ENCODE measurements around the gene PLXND1.

PLXND1 gene

DNA sequence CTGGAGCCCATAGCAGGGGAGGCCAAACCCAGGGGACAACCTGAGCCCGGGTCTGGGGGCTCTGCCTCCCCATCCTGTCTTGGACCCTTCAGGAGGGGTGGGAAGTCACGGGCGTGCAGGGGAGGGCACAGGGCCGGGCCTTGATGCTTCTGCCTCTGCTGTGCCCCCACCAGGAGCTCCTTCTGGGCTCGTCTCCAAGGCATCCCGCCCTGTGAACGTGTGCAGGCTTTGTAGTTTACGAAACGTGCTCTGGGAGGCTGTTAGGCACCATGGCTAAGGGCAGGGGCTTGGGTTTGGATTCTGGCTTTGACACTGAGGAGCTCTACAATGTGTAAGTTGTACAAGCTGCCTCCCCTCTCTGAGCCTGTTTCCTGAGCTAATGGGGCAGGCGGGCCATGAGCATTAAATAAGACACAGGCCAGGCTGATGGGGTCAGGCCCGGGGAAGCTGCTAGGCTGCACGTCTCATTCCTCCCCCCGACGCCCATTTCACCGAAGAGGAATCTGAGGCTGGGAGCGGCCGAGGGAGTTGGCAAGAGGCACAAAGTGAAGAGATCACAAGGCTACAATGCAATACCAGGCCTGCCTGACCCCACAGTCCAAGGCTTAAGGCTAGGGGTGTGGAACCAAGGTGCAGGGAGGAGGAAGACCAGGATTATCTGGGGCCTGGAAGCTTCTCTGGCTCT, 19.6 kb downstream of the PLXND1 start:
- DNase-seq (ENCODE audit: low read depth in 2 of 2): no peak

GRCh38 chr3:129585949-129586657, 20.4 kb downstream of the PLXND1 start:
- no peak for DNase-seq (ENCODE audit: low read depth in 2 of 2)

DNA sequence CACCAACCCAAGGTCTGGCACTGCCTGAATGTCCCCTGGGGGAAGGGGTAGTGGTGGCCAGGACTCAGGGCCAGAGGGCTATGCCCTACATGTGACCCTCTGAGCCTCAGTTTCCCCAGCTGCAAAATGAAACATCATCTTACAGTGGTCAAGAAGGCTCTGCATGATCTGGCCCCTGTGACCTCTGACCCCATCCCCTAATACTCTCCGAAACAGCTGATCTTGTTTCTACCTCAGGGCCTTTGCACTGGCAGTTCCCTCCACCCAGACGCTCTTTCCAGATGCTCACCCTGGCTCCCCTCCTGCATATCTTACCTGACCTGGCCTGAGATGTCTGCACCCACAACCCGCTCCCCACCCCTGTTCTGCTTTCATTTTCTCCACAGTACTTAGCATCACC, 21.8 kb downstream of the PLXND1 start:
- no peak for DNase-seq (ENCODE audit: low read depth in 2 of 2)

GRCh38 chr3:129583289-129583688, 23.2 kb downstream of the PLXND1 start:
- no peak for DNase-seq (ENCODE audit: low read depth in 2 of 2)

GRCh38 chr3:129582799-129583198, 23.7 kb downstream of the PLXND1 start:
- no peak for DNase-seq (ENCODE audit: low read depth in 2 of 2)

DNA sequence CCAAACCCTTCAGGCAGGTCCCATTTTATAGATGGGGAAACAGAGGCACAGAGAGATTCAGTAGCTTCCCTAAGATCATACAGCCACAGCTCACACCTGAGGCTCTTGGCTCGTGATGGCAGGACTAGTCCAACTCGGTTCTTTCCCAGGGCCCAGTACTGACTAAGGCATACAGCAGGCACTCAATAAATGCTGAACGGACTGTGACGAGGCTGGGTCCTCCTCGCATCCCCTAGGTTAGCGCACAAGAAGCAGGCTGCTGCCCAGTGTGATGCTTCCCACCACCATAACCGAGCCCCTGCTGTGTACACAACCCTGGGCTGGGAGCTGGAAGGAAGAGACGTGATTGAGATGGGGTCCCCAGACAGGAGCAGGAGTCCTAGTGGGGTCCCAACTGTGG, 24.9 kb downstream of the PLXND1 start:
- DNase-seq (ENCODE audit: low read depth in 2 of 2): no peak

DNA sequence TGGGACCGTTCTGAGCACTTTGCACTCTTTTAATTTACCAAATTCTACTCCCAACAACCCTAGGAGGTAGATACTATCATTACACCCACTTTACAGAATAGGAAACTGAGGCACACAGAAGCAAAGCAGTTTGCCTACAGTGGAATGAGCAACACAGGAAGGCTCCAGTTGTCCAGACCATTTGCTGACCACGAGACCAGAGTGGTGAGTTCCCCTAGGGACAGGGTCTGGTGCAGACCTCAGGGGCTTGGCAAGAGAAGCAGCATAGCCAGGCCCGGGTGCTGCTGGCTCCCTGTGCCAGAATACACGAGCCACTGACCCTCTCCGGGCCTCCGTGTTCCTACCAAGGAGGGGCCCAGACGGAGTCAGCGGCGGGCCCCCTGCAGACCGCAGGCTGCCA, 26.5 kb downstream of the PLXND1 start:
- no peak for DNase-seq (ENCODE audit: low read depth in 2 of 2)

- DNase-seq (ENCODE audit: low read depth in 2 of 2): no peak
Measured at GRCh38 chr3:129577925-129578786, 28.3 kb downstream of the PLXND1 start.

GRCh38 chr3:129577366-129577765, 29.1 kb downstream of the PLXND1 start:
- no peak for DNase-seq (ENCODE audit: low read depth in 2 of 2)

GRCh38 chr3:129576514-129577352, 29.7 kb downstream of the PLXND1 start:
- DNase-seq (ENCODE audit: low read depth in 2 of 2): peak in 1 of 2 donors; percentile 7

- no peak for DNase-seq (ENCODE audit: low read depth in 2 of 2)
Measured at GRCh38 chr3:129575997-129576384, 30.5 kb downstream of the PLXND1 start.

GRCh38 chr3:129575233-129575996, 31.1 kb downstream of the PLXND1 start:
- no peak for DNase-seq (ENCODE audit: low read depth in 2 of 2)

DNA sequence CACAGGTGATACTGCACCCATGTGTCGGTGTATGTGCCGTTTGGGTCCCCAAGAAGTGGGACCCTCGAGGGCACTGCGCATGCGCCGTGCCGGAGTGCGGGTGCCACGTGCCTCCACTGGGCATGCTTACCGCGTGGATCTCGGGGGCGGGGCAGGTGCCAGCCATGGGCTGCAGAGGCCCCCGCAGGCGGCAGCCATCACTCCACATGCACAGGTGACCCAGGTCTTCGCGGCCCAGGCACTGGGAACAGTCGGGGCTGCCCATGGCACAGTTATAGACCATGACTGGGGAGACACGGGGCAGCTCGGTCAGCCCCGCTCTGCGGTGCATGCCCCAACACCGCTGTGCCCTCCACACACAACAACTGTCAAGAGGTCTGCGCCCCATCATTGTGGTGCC, 32.3 kb downstream of the PLXND1 start:
- no peak for DNase-seq (ENCODE audit: low read depth in 2 of 2)

DNA sequence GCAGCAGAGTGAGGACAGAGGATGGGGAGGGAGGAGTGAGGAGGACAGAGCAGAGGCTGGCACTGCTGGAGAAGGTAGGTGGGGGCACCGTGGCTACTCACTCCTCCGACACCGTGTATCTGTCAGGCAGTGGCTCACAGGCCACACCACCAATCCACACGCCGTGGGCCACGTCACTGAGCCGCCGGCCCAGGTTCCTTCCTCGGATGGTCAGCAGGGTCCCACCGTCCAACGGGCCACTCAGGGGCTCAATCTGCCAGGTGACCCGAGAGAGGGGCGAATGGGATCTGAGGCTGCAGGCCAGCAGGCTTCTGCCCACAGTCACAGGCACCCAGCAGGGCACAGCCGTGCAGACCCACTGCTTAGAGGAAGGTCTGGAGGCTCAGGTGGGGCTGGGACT, 33.0 kb downstream of the PLXND1 start:
- no peak for DNase-seq (ENCODE audit: low read depth in 2 of 2)

DNA sequence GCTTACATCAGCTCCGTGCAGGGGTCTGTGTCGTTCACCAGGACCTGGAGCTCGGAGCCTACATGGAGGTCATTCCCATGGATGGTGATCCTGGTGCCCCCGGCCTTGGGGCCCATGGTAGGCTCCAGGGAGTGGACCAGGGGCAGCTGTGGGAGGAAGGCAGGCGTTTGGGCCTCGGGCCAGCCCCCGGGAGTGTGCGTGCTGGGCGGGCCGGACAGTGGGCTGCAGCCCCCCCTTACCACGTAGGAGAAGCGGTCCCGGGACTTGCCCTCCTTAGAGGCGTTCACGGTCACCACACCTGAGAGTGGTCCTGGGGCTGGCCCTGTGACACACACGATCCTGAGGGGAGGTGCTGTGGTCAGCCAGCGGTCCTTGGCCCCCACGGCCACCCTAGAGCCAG, 33.9 kb downstream of the PLXND1 start:
- no peak for DNase-seq (ENCODE audit: low read depth in 2 of 2)

DNA sequence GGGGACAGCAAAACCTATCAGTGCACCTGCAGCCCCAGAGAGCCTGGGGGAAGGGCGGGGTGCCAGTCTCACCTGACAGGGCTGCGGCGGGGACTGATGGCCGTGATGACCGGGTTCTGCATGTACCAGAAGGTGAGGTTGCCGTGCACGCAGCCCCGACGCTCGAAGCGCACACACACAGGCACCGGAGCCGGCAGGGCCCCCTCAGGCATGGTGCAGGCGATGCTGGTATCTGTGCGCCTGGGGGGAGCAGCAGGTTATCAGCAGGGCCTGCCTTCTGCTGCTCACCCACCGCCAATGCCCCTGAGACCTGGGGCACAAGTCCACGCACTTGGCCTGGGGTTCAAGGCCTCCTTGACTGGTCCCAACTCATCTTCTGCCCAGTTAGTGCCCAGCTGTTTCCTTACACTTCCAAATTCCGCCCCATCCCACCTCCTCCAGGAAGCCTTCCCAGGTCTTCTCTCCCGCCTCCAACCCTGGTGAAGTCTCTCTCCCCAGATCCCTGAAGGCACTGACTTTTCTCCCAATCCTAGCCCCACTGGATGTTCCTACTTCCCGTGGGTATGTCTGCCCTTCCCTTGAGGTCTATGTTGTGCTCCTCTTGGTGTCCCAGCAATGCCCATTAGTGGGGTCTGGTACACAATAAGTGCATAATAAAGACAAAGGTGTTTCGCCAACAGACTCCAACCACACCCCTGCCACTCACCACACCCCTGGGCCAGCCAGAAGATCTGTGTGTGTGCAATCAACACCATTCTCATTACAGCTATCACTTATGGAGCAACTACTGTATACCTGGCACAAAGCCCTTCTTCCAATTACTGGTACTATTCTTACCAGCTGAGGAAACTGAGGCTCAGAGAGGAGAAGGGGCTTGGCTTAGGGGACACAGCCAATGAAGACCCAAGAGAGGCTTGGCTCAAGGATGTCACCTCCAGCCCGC, 34.6 kb downstream of the PLXND1 start:
- DNase-seq (ENCODE audit: low read depth in 2 of 2): no peak

DNA sequence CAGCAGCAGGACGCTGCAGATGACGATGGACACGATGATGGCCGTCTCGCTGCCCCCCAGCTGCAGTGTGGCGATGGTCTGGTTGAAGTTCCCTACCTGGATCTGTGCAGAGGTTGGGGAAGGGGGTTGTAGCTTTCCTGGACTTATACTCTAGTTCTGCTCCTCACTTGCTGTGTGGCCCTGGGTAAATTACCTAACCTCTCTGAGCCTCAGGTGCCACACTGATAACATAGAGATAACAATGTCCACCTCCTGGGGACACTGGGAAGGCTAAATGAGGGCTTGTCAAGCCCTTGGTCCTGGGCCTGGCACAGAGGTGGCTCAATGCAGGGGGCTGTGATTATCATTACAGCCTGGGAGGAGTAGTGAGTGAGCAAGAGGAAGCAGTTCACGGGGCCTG, 36.6 kb downstream of the PLXND1 start:
- no peak for DNase-seq (ENCODE audit: low read depth in 2 of 2)

- DNase-seq (ENCODE audit: low read depth in 2 of 2): no peak
Measured at GRCh38 chr3:129567939-129568338, 38.5 kb downstream of the PLXND1 start.

DNA sequence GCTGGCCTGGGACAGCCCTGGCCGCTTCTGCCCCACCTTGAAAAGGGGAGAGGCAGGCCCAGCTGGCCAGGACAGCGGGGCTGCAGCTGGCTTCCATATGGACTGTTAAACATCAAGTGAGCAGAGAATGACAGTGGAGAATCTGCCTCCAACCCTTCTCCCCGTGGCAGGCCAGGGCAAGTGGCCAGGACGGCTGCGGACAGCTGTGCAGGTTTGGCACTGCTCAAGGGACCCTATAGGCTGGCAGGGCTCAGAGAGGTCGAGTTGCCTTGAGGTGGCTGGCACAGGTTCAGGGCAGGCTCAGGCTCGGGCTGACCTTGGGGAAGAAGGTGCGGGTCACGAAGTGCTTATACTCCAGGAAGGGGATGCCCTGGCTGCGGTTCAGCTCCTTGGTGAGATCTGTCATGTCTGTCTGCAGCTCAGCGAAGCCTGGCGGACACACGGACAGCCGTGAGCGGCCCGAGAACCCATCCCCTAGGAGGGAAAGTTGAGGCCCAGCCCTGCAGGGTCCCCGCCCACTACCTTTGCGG, 39.2 kb downstream of the PLXND1 start:
- no peak for DNase-seq (ENCODE audit: low read depth in 2 of 2)

DNA sequence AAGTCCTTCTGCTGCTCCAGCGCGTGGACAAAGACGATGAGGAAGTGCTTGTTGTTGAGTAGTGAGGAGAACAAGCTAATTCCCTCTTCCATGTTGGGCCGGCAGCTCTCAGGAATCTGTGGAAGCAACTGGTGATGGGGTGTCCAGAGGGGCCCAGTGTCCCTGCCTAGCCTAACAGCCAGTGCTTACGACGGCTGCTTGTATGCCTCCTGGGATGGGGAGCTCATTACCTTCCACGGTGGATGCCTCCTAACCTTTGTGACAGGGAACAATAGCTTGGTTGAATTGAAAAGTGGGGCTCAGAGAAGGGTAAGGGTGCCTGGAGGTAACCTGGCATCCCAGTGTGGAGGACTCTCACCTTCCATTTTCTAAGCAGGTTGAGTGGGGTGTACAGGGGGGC, 40.6 kb downstream of the PLXND1 start:
- DNase-seq (ENCODE audit: low read depth in 2 of 2): no peak
